K562 (cell line): ENCODE data around the gene COPB2. TPM values are rescaled to one million over a fixed set of nuclear protein-coding genes. Genes with fewer than 3 reads are reported as not detected.

Experiments used
- EWSR1 ChIP-seq: fragments of 450-650 bp; IDR thresholded peaks from 2 replicates; pipeline ENCODE4 v1.6.1; 2018; ENCODE audit warnings: borderline replicate concordance, mild to moderate bottlenecking, low read depth, moderate library complexity; ENCODE audit not compliant: partially characterized antibody
- GATAD2A ChIP-seq: fragments of 450-650 bp; IDR thresholded peaks from 2 replicates; pipeline ENCODE4 v1.6.1; 2017
- HEY1 ChIP-seq: fragments of 250-450 bp; sonication (Bioruptor Pico); IDR thresholded peaks from 2 replicates; pipeline ENCODE4 v1.5.0; 2020; ENCODE audit warnings: mild to moderate bottlenecking, moderate library complexity, borderline replicate concordance
- MGA ChIP-seq: fragments of 450-650 bp; IDR thresholded peaks from 2 replicates; pipeline ENCODE4 v1.6.1; 2016; ENCODE audit warnings: mild to moderate bottlenecking, moderate library complexity
- TCFL5 ChIP-seq: fragments of 250-450 bp; sonication (Bioruptor Pico); conservative IDR thresholded peaks from 2 replicates; pipeline ENCODE4 v1.6.1; 2021; ENCODE audit warnings: mild to moderate bottlenecking, moderate library complexity, matching md5 sums
- ZEB2 ChIP-seq: fragments of 450-650 bp; IDR thresholded peaks from 2 replicates; pipeline ENCODE4 v1.6.1; 2016
- ZFP30 ChIP-seq: fragments of 250-450 bp; sonication (Bioruptor Pico); IDR thresholded peaks from 2 replicates; pipeline ENCODE4 v1.8.0; 2022; ENCODE audit warnings: moderate library complexity, mild to moderate bottlenecking, inconsistent platforms, borderline replicate concordance
- ZFX ChIP-seq: sonication (generic); formaldehyde crosslinking; IDR thresholded peaks from 2 replicates; pipeline ENCODE4 v1.8.0; 2022; ENCODE audit warnings: mild to moderate bottlenecking, missing genetic modification reagents, moderate library complexity
- ZNF280B ChIP-seq: fragments of 250-450 bp; sonication (Bioruptor Pico); IDR thresholded peaks from 2 replicates; pipeline ENCODE4 v1.5.1; 2021; ENCODE audit warnings: mild to moderate bottlenecking
- polyA plus RNA-seq, 8 experiments: library from polyadenylated mRNA; depleted of rRNA in 4 of 8; stranded (reverse) in 5 of 8; unstranded in 3 of 8; fragments of >200 nt; fragmentation: Nextera tagmentation in 2 of 8; fragmentation: Illumina TruSeq in 1 of 8; extraction: Ambion mirVana in 2 of 8; extraction: Trizol in 1 of 8; gene quantifications; 2 replicates each; pipeline versions ENCODE4 v1.2.1 to v1.2.3, GENCODE V29; 2011 to 2014; ENCODE audit warnings: inconsistent platforms in 1 of 8, missing spikeins in 1 of 8
- total RNA-seq, 7 experiments: library from RNA; depleted of rRNA in 6 of 7; stranded (reverse); fragments of >200 nt in 6 of 7; fragmentation: Illumina TruSeq in 2 of 7; extraction: Trizol in 2 of 7; gene quantifications; 2 replicates each; pipeline versions ENCODE4 v1.2.1 to v1.2.3, GENCODE V29; 2011 to 2021; ENCODE audit warnings: low replicate concordance in 1 of 7

COPB2 gene
- total and polyA plus RNA-seq, 9 of the 15 experiments (the other 6 are each of a cell fraction or from before 2014, with no cell fraction given), result 64.3 to 189 (median 130) TPM

GRCh38 chr3:139389552-139390368 is at the start of gene COPB2 (continued):
- peak; percentile 73 for TF ChIP-seq MGA
- TF ChIP-seq ZFX (CRISPR knock-in tag), result peak; percentile 97
- TF ChIP-seq GATAD2A, result no peak
- TF ChIP-seq ZNF280B (CRISPR knock-in tag), result no peak
- no peak for TF ChIP-seq EWSR1
- no peak for TF ChIP-seq ZEB2
- no peak for TF ChIP-seq TCFL5
- no peak for TF ChIP-seq ZFP30 (CRISPR knock-in tag)
- no peak for TF ChIP-seq HEY1
